ENCODE data around the gene XPOT. TPM values are rescaled to one million over a fixed set of nuclear protein-coding genes. Genes with fewer than 3 reads are reported as not detected.

XPOT gene
- total RNA-seq, 2 donors from 2014 or later, result 29.8 to 51.0 TPM

- no peak for TF ChIP-seq CTCF (IDR thresholded peaks at IDR 0.05)
- no peak overlapping the region for H3K27ac ChIP-seq
- H3K9ac ChIP-seq (ENCODE audit: low read depth in 2 of 2, low read length in 2 of 2), result no peak overlapping the region
- no peak overlapping the region for H3K4me3 ChIP-seq
- DNase-seq, result no peak
- no peaks in the 10 kb centered on the region for H3K4me1 ChIP-seq
- intact Hi-C loops (cut with DNase I), result loop anchor here (10.0 kb wide), 1 partner anchor 57 kb away; no protein-coding TSS in a partner anchor
- H3K36me3 ChIP-seq, result peaks cover 12% of the 10 kb centered on the region
- no peaks in the 10 kb centered on the region for H3K9me3 ChIP-seq
- no peaks in the 10 kb centered on the region for H3K27me3 ChIP-seq
Measured at GRCh38 chr12:64491718-64492117, 87.5 kb downstream of the XPOT start.

GRCh38 chr12:64493513-64493912 is 89.3 kb downstream of the XPOT start:
- Histone ChIP-seq H3K27ac (no peak overlapping the region), H3K4me1 (no peaks in the 10 kb centered on the region), H3K9me3 (no peaks in the 10 kb centered on the region), H3K9ac (ENCODE audit: low read depth in 2 of 2, low read length in 2 of 2) (no peak overlapping the region), H3K4me3 (no peak overlapping the region), H3K27me3 (no peaks in the 10 kb centered on the region), H3K36me3 (peaks cover 18% of the 10 kb centered on the region)
- no peak for DNase-seq
- intact Hi-C loops (cut with DNase I), result loop anchor here (10.0 kb wide), 1 partner anchor 59 kb away; no protein-coding TSS in a partner anchor
- TF ChIP-seq CTCF (IDR thresholded peaks at IDR 0.05), result no peak

GRCh38 chr12:64494998-64495729 is 91.0 kb downstream of the XPOT start:
- Histone ChIP-seq H3K36me3 (peaks cover 18% of the 10 kb centered on the region), H3K27me3 (no peaks in the 10 kb centered on the region), H3K9me3 (no peaks in the 10 kb centered on the region), H3K4me3 (no peak overlapping the region), H3K27ac (no peak overlapping the region), H3K9ac (ENCODE audit: low read depth in 2 of 2, low read length in 2 of 2) (no peak overlapping the region), H3K4me1 (no peaks in the 10 kb centered on the region)
- intact Hi-C loops (cut with DNase I), result loop anchor here (10.0 kb wide), 1 partner anchor 60 kb away; no protein-coding TSS in a partner anchor
- TF ChIP-seq CTCF (IDR thresholded peaks at IDR 0.05), result no peak
- DNase-seq, result no peak

GRCh38 chr12:64496839-64497400 is 92.7 kb downstream of the XPOT start:
- H3K4me1 ChIP-seq, result no peaks in the 10 kb centered on the region
- peaks cover 16% of the 10 kb centered on the region for H3K36me3 ChIP-seq
- H3K27me3 ChIP-seq, result no peaks in the 10 kb centered on the region
- no peak overlapping the region for H3K27ac ChIP-seq
- no peak overlapping the region for H3K4me3 ChIP-seq
- TF ChIP-seq CTCF (IDR thresholded peaks at IDR 0.05), result no peak
- DNase-seq, result no peak
- no peaks in the 10 kb centered on the region for H3K9me3 ChIP-seq
- intact Hi-C loops (cut with DNase I), result loop anchor here (10.0 kb wide), 1 partner anchor 62 kb away; no protein-coding TSS in a partner anchor
- no peak overlapping the region for H3K9ac ChIP-seq (ENCODE audit: low read depth in 2 of 2, low read length in 2 of 2)

GRCh38 chr12:64497484-64497883 is 93.3 kb downstream of the XPOT start:
- peaks cover 16% of the 10 kb centered on the region for H3K36me3 ChIP-seq
- intact Hi-C loops (cut with DNase I), result loop anchor here (10.0 kb wide), 1 partner anchor 63 kb away; no protein-coding TSS in a partner anchor

More at GRCh38 chr12:64497484-64497883, 93.3 kb downstream of the XPOT start:
- Histone ChIP-seq H3K4me3 (no peak overlapping the region), H3K27ac (no peak overlapping the region), H3K9ac (ENCODE audit: low read depth in 2 of 2, low read length in 2 of 2) (no peak overlapping the region), H3K4me1 (no peaks in the 10 kb centered on the region), H3K27me3 (no peaks in the 10 kb centered on the region), H3K9me3 (no peaks in the 10 kb centered on the region)
- DNase-seq, result no peak
- no peak for TF ChIP-seq CTCF (IDR thresholded peaks at IDR 0.05)
